Smooth muscle cell of the coronary artery (primary cell): ENCODE results near the gene BTRC. TPM values are rescaled to one million over a fixed set of nuclear protein-coding genes. Genes with fewer than 3 reads are reported as not detected.

Experiments
- total RNA-seq: library from RNA; depleted of rRNA; stranded (reverse); fragments of >200 nt; gene quantifications from 2 replicates; pipeline ENCODE4 v1.2.3, GENCODE V29; 2014; ENCODE audit warnings: low replicate concordance

BTRC gene
- total RNA-seq, result 10.1 and 13.2 TPM in 2 replicates

GRCh38 chr10:101353692-101354327 is at the start of gene BTRC:
Gene BTRC (plus strand): TSS chr10:101354165. CDS start chr10:101354181, 16 bp downstream.

GRCh38 chr10:101587725-101588653 is 234.0 kb downstream of the BTRC start, which contains the start of the genes DPCD and POLL:
Gene DPCD (plus strand): TSS chr10:101588321. CDS start chr10:101588337, 16 bp downstream.
Gene POLL (minus strand): TSS chr10:101588257. CDS start chr10:101587360, 897 bp downstream.

Other genes starting within 250 kb of the BTRC start
- not detected in 2 replicates for gene TLX1, start 222.9 kb upstream of the BTRC start, total RNA-seq
- not detected in 2 replicates for gene LBX1, start 124.7 kb upstream of the BTRC start, total RNA-seq
- gene POLL, start 234.1 kb downstream of the BTRC start, total RNA-seq, result 6.3 and 6.8 TPM in 2 replicates
- 69.5 and 83.4 TPM in 2 replicates for gene DPCD, start 234.2 kb downstream of the BTRC start, total RNA-seq